H1 (cell line): ENCODE data around the gene TSR1. TPM values are rescaled to one million over a fixed set of nuclear protein-coding genes. Genes with fewer than 3 reads are reported as not detected.

Source experiments
- CTCF ChIA-PET: fragments of 300-600 bp; sonication (Branson Sonifier 250); formaldehyde crosslinking; loops from one replicate; lab custom pipeline; 2021; ENCODE audit not compliant: partially characterized antibody; lab: Charles Lee
- POLR2A ChIA-PET: fragments of 300-600 bp; sonication (Branson Sonifier 250); formaldehyde crosslinking; loops from one replicate; lab custom pipeline; 2021; ENCODE audit warnings: inconsistent platforms; ENCODE audit not compliant: partially characterized antibody; lab: Charles Lee
- DNase-seq, 2 experiments: peaks; one replicate each; pipeline versions ENCODE4 v3.0.0 to v3.0.0-alpha.2; 2010 to 2022; ENCODE audit warnings: low spot score in 2 of 2, low read depth in 1 of 2, mixed read lengths in 1 of 2
- FAIRE-seq: peaks from 2 replicates; lab custom pipeline; 2011; peaks lifted over from hg19 to GRCh38; lab: Jason Lieb, UNC
- H2AFZ ChIP-seq: 2 replicates; pipeline ENCODE4 v1.8.1; 2012; ENCODE audit warnings: low read length, inconsistent platforms
- H2AK5ac ChIP-seq: 2 replicates; pipeline ENCODE4 v1.6.1; 2013; ENCODE audit warnings: low read depth, low read length
- H2BK120ac ChIP-seq: replicated peaks from 2 replicates; pipeline ENCODE3; 2013; ENCODE audit warnings: low read depth, low read length, inconsistent platforms
- H2BK12ac ChIP-seq: 2 replicates; pipeline ENCODE4 v1.6.1; 2013; ENCODE audit warnings: low read depth, low read length
- H2BK15ac ChIP-seq: 2 replicates; pipeline ENCODE4 v1.6.1; 2013; ENCODE audit warnings: low read length
- H2BK20ac ChIP-seq: 2 replicates; pipeline ENCODE4 v1.6.1; 2013; ENCODE audit warnings: low read length
- H2BK5ac ChIP-seq: 2 replicates; pipeline ENCODE4 v1.6.1; 2013; ENCODE audit warnings: low read depth, low read length
- H3K14ac ChIP-seq: 2 replicates; pipeline ENCODE4 v1.6.1; 2013; ENCODE audit warnings: inconsistent platforms; ENCODE audit not compliant: insufficient read length
- H3K18ac ChIP-seq: 2 replicates; pipeline ENCODE4 v1.6.1; 2013; ENCODE audit warnings: low read length; ENCODE audit errors: extremely low read depth
- H3K23ac ChIP-seq: 2 replicates; pipeline ENCODE4 v1.6.1; 2013; ENCODE audit warnings: inconsistent platforms; ENCODE audit not compliant: insufficient read length
- H3K23me2 ChIP-seq: 2 replicates; pipeline ENCODE4 v1.6.1; 2013; ENCODE audit warnings: low read depth, low read length
- H3K27ac ChIP-seq: 2 replicates; pipeline ENCODE4 v1.6.1; 2011; ENCODE audit warnings: low read depth, low read length, inconsistent platforms
- H3K27me3 ChIP-seq, 4 experiments: replicated peaks in 1 of 4; 1 replicate in 1 of 4; 2 replicates in 3 of 4; pipeline versions ENCODE4 v1.6.1 to v1.8.1; 2011 to 2013; ENCODE audit warnings: low read length in 3 of 4, mild to moderate bottlenecking in 3 of 4, inconsistent platforms in 2 of 4, mixed read lengths in 2 of 4, moderate library complexity in 1 of 4; ENCODE audit not compliant: control insufficient read depth in 3 of 4, insufficient read depth in 3 of 4; ENCODE audit errors: extremely low read depth in 1 of 4
- H3K36me3 ChIP-seq, 4 experiments: 2 replicates each; pipeline versions ENCODE4 v1.6.1 to v1.8.1; 2011 to 2013; ENCODE audit warnings: mild to moderate bottlenecking in 4 of 4, low read length in 3 of 4, moderate library complexity in 2 of 4, control low read depth in 1 of 4, inconsistent platforms in 1 of 4; ENCODE audit not compliant: insufficient read depth in 4 of 4, control insufficient read depth in 2 of 4
- H3K4ac ChIP-seq: replicated peaks from 2 replicates; pipeline ENCODE3; 2013; ENCODE audit warnings: low read length, low read depth, mixed read lengths, inconsistent platforms; ENCODE audit not compliant: insufficient read length
- H3K4me1 ChIP-seq, 4 experiments: replicated peaks in 1 of 4; 1 replicate in 1 of 4; 2 replicates in 3 of 4; pipeline versions ENCODE4 v1.6.1 to v1.8.1; 2011 to 2013; ENCODE audit warnings: low read length in 3 of 4, inconsistent platforms in 2 of 4, mixed read lengths in 1 of 4; ENCODE audit not compliant: insufficient read depth in 4 of 4, control insufficient read depth in 3 of 4
- H3K4me2 ChIP-seq, 2 experiments: 2 replicates each; pipeline versions ENCODE4 v1.6.1 to v1.8.1; 2011 to 2013; ENCODE audit warnings: low read depth in 2 of 2, low read length in 2 of 2, control low read depth in 1 of 2, inconsistent platforms in 1 of 2, mild to moderate bottlenecking in 1 of 2; ENCODE audit not compliant: insufficient read depth in 1 of 2
- H3K4me3 ChIP-seq, 4 experiments: fragments of 200-600, 300-600 bp in 1 of 4; sonication (generic), shearing (Covaris generic), sonication (Bioruptor Twin) in 1 of 4; 2 replicates each; pipeline versions ENCODE4 v1.5.1 to v1.8.1; 2011 to 2016; ENCODE audit warnings: low read length in 4 of 4, low read depth in 3 of 4, control low read depth in 2 of 4, inconsistent platforms in 2 of 4, mild to moderate bottlenecking in 2 of 4, mixed read lengths in 1 of 4, moderate library complexity in 1 of 4; ENCODE audit not compliant: insufficient read depth in 2 of 4; ENCODE audit errors: extremely low read depth in 1 of 4
- H3K56ac ChIP-seq: replicated peaks from 2 replicates; pipeline ENCODE3; 2013; ENCODE audit warnings: low read depth, mild to moderate bottlenecking, mixed read lengths, low read length, inconsistent platforms; ENCODE audit not compliant: insufficient read length
- H3K79me1 ChIP-seq: 2 replicates; pipeline ENCODE4 v1.6.1; 2013; ENCODE audit warnings: low read depth, low read length, control low read depth
- H3K79me2 ChIP-seq, 2 experiments: 2 replicates each; pipeline versions ENCODE4 v1.6.1 to v1.8.1; 2012 to 2013; ENCODE audit warnings: low read length in 2 of 2, mild to moderate bottlenecking in 2 of 2, inconsistent platforms in 1 of 2; ENCODE audit not compliant: insufficient read depth in 2 of 2, control insufficient read depth in 1 of 2
- H3K9ac ChIP-seq, 4 experiments: replicated peaks in 1 of 4; 1 replicate in 1 of 4; 2 replicates in 3 of 4; pipeline versions ENCODE4 v1.6.1 to v1.8.1; 2011 to 2013; ENCODE audit warnings: low read depth in 3 of 4, low read length in 3 of 4, control low read depth in 2 of 4, mild to moderate bottlenecking in 2 of 4, moderate library complexity in 2 of 4, inconsistent platforms in 1 of 4; ENCODE audit errors: extremely low read depth in 1 of 4
- H3K9me3 ChIP-seq, 2 experiments: 2 replicates each; pipeline versions ENCODE4 v1.6.1 to v1.8.1; 2012 to 2013; ENCODE audit warnings: mild to moderate bottlenecking in 2 of 2, moderate library complexity in 2 of 2, control low read depth in 1 of 2, inconsistent platforms in 1 of 2, low read depth in 1 of 2, low read length in 1 of 2, mixed read lengths in 1 of 2; ENCODE audit not compliant: insufficient read depth in 2 of 2
- H4K20me1 ChIP-seq, 2 experiments: replicated peaks in 1 of 2; 2 replicates each; pipeline versions ENCODE3 to v1.8.1; 2011 to 2013; ENCODE audit warnings: inconsistent platforms in 2 of 2, low read length in 2 of 2, mild to moderate bottlenecking in 1 of 2; ENCODE audit not compliant: insufficient read depth in 2 of 2, control insufficient read depth in 1 of 2
- H4K5ac ChIP-seq: 2 replicates; pipeline ENCODE4 v1.6.1; 2013; ENCODE audit warnings: low read length, low read depth, mixed read lengths, inconsistent platforms; ENCODE audit not compliant: insufficient read length
- H4K8ac ChIP-seq: 2 replicates; pipeline ENCODE4 v1.8.0; 2013; ENCODE audit warnings: mild to moderate bottlenecking, moderate library complexity, low read length, inconsistent platforms; ENCODE audit not compliant: insufficient read depth; ENCODE audit errors: extremely low read depth
- H4K91ac ChIP-seq: replicated peaks from 2 replicates; pipeline ENCODE3; 2013; ENCODE audit warnings: low read length, mixed read lengths, inconsistent platforms; ENCODE audit not compliant: insufficient read length
- CBX8 ChIP-seq: fragments of 300-800, 300-1000 bp; sonication (generic); IDR thresholded peaks from 2 replicates; pipeline ENCODE4 v1.7.1; 2016; ENCODE audit warnings: low read depth, low read length, borderline replicate concordance
- HDAC2 ChIP-seq, 2 experiments: fragments of 300-600 bp in 1 of 2; sonication (generic) in 1 of 2; IDR thresholded peaks; 2 replicates each; pipeline ENCODE4 v1.6.1; 2011 to 2012; ENCODE audit warnings: low read depth in 2 of 2, low read length in 2 of 2, mild to moderate bottlenecking in 2 of 2, moderate library complexity in 2 of 2, borderline replicate concordance in 1 of 2, inconsistent platforms in 1 of 2
- KDM4A ChIP-seq: IDR thresholded peaks from one replicate; pipeline ENCODE4 v1.7.1; 2012; ENCODE audit warnings: low read depth, mild to moderate bottlenecking, moderate library complexity, low read length, inconsistent platforms; ENCODE audit not compliant: severe bottlenecking
- SP2 ChIP-seq: IDR thresholded peaks from 2 replicates; pipeline ENCODE4 v1.6.1; 2012; ENCODE audit warnings: mild to moderate bottlenecking, low read length, inconsistent platforms
- SRF ChIP-seq: IDR thresholded peaks from 2 replicates; pipeline ENCODE4 v1.6.1; 2011; ENCODE audit warnings: mild to moderate bottlenecking, low read depth, low read length, moderate library complexity
- SUZ12 ChIP-seq: fragments of 200-600 bp; sonication (generic); IDR thresholded peaks from 2 replicates; pipeline ENCODE4 v1.6.1; 2012; ENCODE audit warnings: mild to moderate bottlenecking, inconsistent platforms, low read length, moderate library complexity, mixed read lengths
- TAF7 ChIP-seq: optimal IDR thresholded peaks from 2 replicates; pipeline ENCODE3; 2011; ENCODE audit warnings: low read depth, mild to moderate bottlenecking, inconsistent platforms, low read length, moderate library complexity, borderline replicate concordance
- WGBS, 2 experiments: shearing (Covaris generic) in 1 of 2; methylation state at CpG; one replicate each; pipeline versions ENCODE4 v1.1.6 to v1.1.7; 2013 to 2015; ENCODE audit warnings: low lambda C conversion rate in 2 of 2, mixed read lengths in 2 of 2, inconsistent platforms in 1 of 2, low coverage in 1 of 2, missing lambda C conversion rate in 1 of 2; ENCODE audit not compliant: insufficient replicate concordance in 2 of 2, insufficient coverage in 1 of 2, insufficient read length in 1 of 2; ENCODE audit errors: extremely low coverage in 1 of 2, missing lambda C conversion rate in 1 of 2; 5-methylcytosine and 5-hydroxymethylcytosine counted together
- polyA plus RNA-seq, 7 experiments: library from polyadenylated mRNA; depleted of rRNA in 3 of 7; stranded (reverse) in 5 of 7; unstranded in 2 of 7; fragments of >200 nt in 5 of 7; fragments of 200-250 nt in 2 of 7; gene quantifications; 1 replicate in 5 of 7; 2 replicates in 1 of 7; 4 replicates in 1 of 7; pipeline versions ENCODE4 v1.2.1 to v1.2.3, GENCODE V29; 2011 to 2013; ENCODE audit warnings: missing spikeins in 2 of 7, mixed read lengths in 2 of 7
- total RNA-seq: library from RNA; stranded (reverse); fragmentation: NEBNext Ultra II Directional; extraction: Animal tissue kit (Norgen Biotek cat#: 25700); gene quantifications from 2 replicates; pipeline ENCODE4 v1.2.1, GENCODE V29; 2021

TSR1 gene
- total and polyA plus RNA-seq, 2 of the 8 experiments (the other 6 are each of a cell fraction or from before 2014, with no cell fraction given): 14.5 to 69.7 TPM

- no peak overlapping the region for H3K4me3 ChIP-seq
- H2BK5ac ChIP-seq: no peak overlapping the region
- CTCF ChIA-PET: no interaction called here
- POLR2A ChIA-PET: no interaction called here
- no peaks in the 10 kb centered on the region for H3K27me3 ChIP-seq
- no peak overlapping the region for H3K4ac ChIP-seq
- no peak overlapping the region for H3K14ac ChIP-seq
- H2BK20ac ChIP-seq: no peak overlapping the region
- no peak for TF ChIP-seq TAF7
- no peak for TF ChIP-seq HDAC2 (IDR thresholded peaks at IDR 0.05; ENCODE audit: borderline replicate concordance in 1 of 2, low read depth in 2 of 2, low read length in 2 of 2)
- no peak for TF ChIP-seq KDM4A
- TF ChIP-seq CBX8: no peak
- no peak for TF ChIP-seq SUZ12
- TF ChIP-seq SP2: no peak
- TF ChIP-seq SRF: no peak
- H2BK15ac ChIP-seq: no peak overlapping the region
- no peak overlapping the region for H2AFZ ChIP-seq
- no peak overlapping the region for H4K8ac ChIP-seq
- H3K79me2 ChIP-seq: peaks cover 0 to 15% of the 10 kb centered on the region in 2 experiments; a peak in 3 of 4 replicates
- H3K23me2 ChIP-seq: peaks cover 3% of the 10 kb centered on the region
- peaks cover 3 to 13% of the 10 kb centered on the region in 2 experiments for H4K20me1 ChIP-seq
- no peak overlapping the region for H2BK120ac ChIP-seq
- H2AK5ac ChIP-seq: no peak overlapping the region
- DNase-seq (no peak), FAIRE-seq (no peak)
- 96% methylated on average over 22 of the region's 22 CpGs; no CpG with 5 or more reads in 1 of the 2 experiments for WGBS, 2 experiments
- no peak overlapping the region for H3K4me2 ChIP-seq
- H3K18ac ChIP-seq: no peak overlapping the region
- no peak overlapping the region for H3K27ac ChIP-seq
- no peak overlapping the region for H3K56ac ChIP-seq
- no peaks in the 10 kb centered on the region for H3K9me3 ChIP-seq
- H4K5ac ChIP-seq: no peak overlapping the region
- H4K91ac ChIP-seq: no peak overlapping the region
- H2BK12ac ChIP-seq: no peak overlapping the region
- peaks cover 3 to 29% (median 16%) of the 10 kb centered on the region in 4 experiments; a peak in 6 of 8 replicates for H3K36me3 ChIP-seq
- no peak overlapping the region for H3K23ac ChIP-seq
- peaks cover 0 to 2% (median 0%) of the 10 kb centered on the region in 4 experiments; a peak in 2 of 7 replicates for H3K4me1 ChIP-seq
- H3K9ac ChIP-seq: no peak overlapping the region
- H3K79me1 ChIP-seq: peaks cover 6% of the 10 kb centered on the region; the same call in 1 of the 2 replicates
Observed at GRCh38 chr17:2299756-2300155, 36.5 kb downstream of the TSR1 start.
